GM12891 (cell line): ENCODE results near the gene TTYH1.

Experiments used
- DNase-seq: peaks from one replicate; pipeline ENCODE4 v3.0.0; 2011; ENCODE audit warnings: low spot score; ENCODE audit not compliant: insufficient read length
- FAIRE-seq: peaks from 2 replicates; lab custom pipeline; 2011; peaks lifted over from hg19 to GRCh38; lab: Jason Lieb, UNC
- PAX5 ChIP-seq: IDR thresholded peaks from 2 replicates; pipeline ENCODE4 v1.6.1; 2011; ENCODE audit warnings: low read length, moderate library complexity, mild to moderate bottlenecking; ENCODE audit not compliant: insufficient read depth, severe bottlenecking
- POLR2A ChIP-seq: IDR thresholded peaks from 2 replicates; pipeline ENCODE4 v1.6.1; 2011; ENCODE audit warnings: low read depth, low read length, control low read depth
- POLR2AphosphoS5 ChIP-seq: IDR thresholded peaks from 2 replicates; pipeline ENCODE4 v1.6.1; 2011; ENCODE audit warnings: low read depth, low read length, control low read depth
- POU2F2 ChIP-seq: IDR thresholded peaks from 2 replicates; pipeline ENCODE4 v1.6.1; 2011; ENCODE audit warnings: low read depth, mild to moderate bottlenecking, control low read depth, low read length, moderate library complexity
- SPI1 ChIP-seq: IDR thresholded peaks from 2 replicates; pipeline ENCODE4 v1.6.1; 2011; ENCODE audit warnings: low read depth, low read length, control low read depth
- TAF1 ChIP-seq: IDR thresholded peaks from 2 replicates; pipeline ENCODE4 v1.6.1; 2011; ENCODE audit warnings: low read depth, low read length, control low read depth

The TTYH1 gene

DNA sequence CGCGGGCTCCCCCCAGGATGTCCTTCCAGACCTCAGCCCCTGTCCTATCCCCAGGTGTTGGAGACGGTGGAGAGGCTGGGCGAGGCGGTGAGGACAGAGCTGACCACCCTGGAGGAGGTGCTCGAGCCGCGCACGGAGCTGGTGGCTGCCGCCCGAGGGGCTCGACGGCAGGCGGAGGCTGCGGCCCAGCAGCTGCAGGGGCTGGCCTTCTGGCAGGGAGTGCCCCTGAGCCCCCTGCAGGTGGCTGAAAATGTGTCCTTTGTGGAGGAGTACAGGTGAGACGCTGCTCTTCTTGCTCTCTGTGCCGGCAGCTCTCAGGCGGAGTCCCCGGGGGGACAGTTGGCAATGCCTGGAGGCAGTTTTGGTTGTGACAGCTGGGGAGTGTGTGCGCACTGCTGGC lies 6.9 kb downstream of the TTYH1 start:
- TF ChIP-seq PAX5 (no peak), POLR2A (no peak), TAF1 (no peak), SPI1 (no peak), POLR2AphosphoS5 (no peak), POU2F2 (no peak)
- FAIRE-seq (no peak), DNase-seq (no peak)

DNA sequence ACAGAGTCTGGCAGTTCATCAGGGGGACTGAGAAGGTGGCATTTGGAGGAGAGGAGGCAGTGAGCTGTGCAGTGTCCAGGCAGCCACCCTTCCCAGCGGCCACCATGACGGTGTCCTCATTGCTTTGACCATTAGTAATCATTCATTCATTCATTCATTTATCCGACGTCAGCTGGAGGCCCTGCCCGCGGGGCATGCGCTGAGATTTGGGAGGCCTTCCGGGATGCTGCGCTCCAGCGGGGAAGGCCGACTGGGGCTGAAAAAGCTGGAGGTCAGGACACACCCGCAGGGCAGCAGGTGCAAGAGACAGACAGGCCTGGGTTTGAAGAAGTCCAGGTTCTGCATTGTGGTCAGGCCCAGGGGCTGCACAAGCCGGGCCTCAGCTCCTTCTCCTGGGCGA lies 8.9 kb downstream of the TTYH1 start:
- FAIRE-seq (no peak), DNase-seq (no peak)
- TF ChIP-seq POLR2A (no peak), PAX5 (no peak), POLR2AphosphoS5 (no peak), SPI1 (no peak), TAF1 (no peak), POU2F2 (no peak)

- TF ChIP-seq POLR2A: no peak
- no peak for TF ChIP-seq POLR2AphosphoS5
- TF ChIP-seq SPI1: no peak
- no peak for TF ChIP-seq TAF1
- no peak for TF ChIP-seq POU2F2
- no peak for TF ChIP-seq PAX5
- FAIRE-seq: no peak
- no peak for DNase-seq
Observed at GRCh38 chr19:54424660-54425381, 9.6 kb downstream of the TTYH1 start.

DNA sequence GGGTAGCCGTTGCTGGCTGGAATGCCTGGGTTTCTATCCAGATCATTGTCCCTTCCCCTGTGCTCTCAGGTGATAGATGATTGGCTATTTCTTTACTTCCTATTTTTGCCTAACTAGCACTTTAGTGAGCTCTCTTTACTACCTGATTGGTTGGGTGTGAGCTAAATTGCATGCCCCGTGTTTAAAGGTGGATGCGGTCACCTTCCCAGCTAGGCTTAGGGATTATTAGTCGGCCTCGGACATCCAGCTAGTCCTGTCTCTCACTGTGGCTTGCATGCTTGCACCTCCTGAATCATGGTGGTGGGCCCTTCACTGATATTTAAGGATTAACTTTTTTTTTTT lies 10.1 kb downstream of the TTYH1 start:
- DNase-seq (no peak), FAIRE-seq (no peak)
- TF ChIP-seq TAF1 (no peak), PAX5 (no peak), POU2F2 (no peak), POLR2AphosphoS5 (no peak), SPI1 (no peak), POLR2A (no peak)

DNA sequence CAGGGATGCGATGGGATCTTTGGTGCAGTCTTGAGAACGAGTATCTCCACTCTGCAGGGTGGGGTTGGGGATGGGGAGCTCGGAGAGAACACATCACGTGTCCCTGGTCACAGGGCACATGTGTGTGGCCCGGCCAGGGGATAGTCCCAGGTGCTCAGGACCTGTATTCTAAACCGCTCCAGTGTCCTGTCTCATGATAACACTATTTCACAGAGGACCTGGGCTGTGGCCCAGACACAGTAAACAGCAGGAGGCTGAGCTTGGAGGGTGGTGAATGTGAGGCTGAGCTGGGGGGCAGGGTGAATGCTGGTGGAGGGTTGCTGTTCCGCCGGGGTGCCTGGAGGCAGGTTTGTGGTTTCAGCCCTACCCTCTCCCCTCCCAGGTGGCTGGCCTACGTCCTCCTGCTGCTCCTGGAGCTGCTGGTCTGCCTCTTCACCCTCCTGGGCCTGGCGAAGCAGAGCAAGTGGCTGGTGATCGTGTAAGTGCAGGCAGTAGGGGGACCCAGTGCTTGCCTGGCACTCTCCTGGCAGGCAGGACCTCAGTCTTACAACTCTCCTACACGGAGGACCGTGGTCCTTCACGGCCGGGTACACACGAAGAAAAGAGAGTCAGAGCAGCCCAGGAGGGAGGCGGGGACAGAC lies 11.1 kb downstream of the TTYH1 start:
- TF ChIP-seq SPI1 (no peak), POU2F2 (no peak), TAF1 (no peak), POLR2AphosphoS5 (no peak), PAX5 (no peak), POLR2A (no peak)
- no peak for FAIRE-seq
- DNase-seq: no peak

DNA sequence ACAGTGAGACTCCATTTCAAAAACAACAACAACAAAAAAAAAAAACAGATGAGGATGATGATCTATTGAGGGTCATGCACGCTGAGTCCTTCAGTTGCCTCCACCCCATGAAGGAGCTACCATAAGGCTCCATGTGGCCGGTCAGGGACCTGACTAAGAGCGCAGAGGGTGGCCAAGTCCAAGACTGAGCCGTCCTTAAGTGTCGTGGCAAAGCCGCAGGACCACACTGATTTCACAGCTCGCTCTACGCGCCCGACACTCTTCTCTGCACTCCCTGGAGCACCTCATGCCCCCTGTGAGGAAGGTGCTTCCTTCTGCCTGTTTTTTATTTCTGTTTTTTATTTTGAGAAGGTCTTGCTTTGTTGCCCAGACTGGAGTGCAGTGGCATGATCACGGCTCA lies 12.3 kb downstream of the TTYH1 start:
- TF ChIP-seq POLR2A: no peak
- TF ChIP-seq POU2F2: no peak
- TF ChIP-seq SPI1: no peak
- TF ChIP-seq TAF1: no peak
- TF ChIP-seq PAX5: no peak
- no peak for TF ChIP-seq POLR2AphosphoS5
- no peak for FAIRE-seq
- no peak for DNase-seq

DNA sequence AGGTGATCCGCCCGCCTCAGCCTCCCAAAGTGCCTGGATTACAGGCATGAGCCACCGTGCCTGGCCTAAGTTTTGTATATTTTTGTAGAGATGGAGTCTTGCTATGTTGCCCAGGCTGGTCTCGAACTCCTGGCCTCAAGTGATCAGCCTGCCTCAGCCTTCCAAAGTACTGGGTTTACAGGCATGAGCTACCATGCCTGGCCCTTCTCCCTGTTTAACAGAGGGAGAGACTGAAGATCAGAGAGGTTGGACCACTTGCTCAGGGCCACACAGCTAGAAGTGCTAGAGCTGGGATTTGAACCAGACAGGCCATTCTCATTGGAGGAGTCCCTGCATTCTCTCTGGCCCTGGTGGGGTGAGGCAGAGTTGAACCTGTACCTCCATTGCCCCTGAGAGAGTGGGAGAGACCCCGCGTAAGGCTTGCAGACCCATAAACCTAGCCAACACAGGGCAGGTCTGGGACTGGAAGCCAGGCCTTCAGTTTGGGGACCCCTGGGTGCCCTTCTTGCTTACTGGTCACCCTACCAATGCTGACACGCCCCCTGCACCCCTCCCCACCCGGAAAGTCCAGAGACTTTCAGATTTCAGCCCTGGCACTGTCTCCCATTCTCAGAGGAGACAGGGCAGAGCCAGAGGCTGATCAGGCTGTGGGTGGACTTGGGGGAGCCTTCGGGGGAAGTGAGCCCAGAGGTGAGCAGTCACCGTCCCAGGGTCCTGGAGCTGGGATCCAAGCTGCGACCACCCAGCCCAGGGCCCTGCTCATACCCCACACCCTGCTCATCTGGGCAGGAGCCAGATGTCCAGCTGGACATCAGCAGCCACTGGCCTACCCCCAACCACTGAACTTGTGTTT lies 13.3 kb downstream of the TTYH1 start:
- no peak for FAIRE-seq
- DNase-seq: no peak
- TF ChIP-seq POLR2A (no peak), POLR2AphosphoS5 (no peak), POU2F2 (no peak), SPI1 (no peak), TAF1 (no peak), PAX5 (no peak)

GRCh38 chr19:54429176-54429495 lies 13.9 kb downstream of the TTYH1 start:
- FAIRE-seq (no peak), DNase-seq (no peak)
- TF ChIP-seq POLR2A (no peak), POLR2AphosphoS5 (no peak), POU2F2 (no peak), PAX5 (no peak), TAF1 (no peak), SPI1 (no peak)
